ENCODE data around the gene NPAS2.

Gene NPAS2

DNA sequence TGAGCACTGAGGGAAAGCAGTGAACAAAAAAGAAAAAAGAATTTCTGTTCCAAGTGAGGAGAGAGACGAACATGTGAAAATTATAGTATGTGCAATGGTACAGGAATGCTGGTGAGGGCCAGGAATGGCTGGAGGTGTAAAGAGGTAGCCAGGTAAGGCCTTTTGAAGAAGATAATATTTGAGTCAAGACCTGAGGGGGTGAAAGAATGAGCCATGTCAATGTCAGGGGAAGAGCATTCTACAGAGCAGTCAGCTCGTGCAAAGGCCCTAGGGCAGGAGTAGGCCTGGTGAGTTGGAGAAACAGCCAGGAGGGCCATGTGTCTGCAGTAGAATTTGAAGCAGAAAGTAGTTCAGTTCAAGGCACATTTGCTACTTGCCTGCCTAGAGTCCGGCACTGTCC is 169.7 kb downstream of the NPAS2 start:
- DNase-seq (ENCODE audit: low read depth in 2 of 2): no peak

GRCh38 chr2:100990166-100990565 is 170.2 kb downstream of the NPAS2 start:
- no peak for DNase-seq (ENCODE audit: low read depth in 2 of 2)

DNA sequence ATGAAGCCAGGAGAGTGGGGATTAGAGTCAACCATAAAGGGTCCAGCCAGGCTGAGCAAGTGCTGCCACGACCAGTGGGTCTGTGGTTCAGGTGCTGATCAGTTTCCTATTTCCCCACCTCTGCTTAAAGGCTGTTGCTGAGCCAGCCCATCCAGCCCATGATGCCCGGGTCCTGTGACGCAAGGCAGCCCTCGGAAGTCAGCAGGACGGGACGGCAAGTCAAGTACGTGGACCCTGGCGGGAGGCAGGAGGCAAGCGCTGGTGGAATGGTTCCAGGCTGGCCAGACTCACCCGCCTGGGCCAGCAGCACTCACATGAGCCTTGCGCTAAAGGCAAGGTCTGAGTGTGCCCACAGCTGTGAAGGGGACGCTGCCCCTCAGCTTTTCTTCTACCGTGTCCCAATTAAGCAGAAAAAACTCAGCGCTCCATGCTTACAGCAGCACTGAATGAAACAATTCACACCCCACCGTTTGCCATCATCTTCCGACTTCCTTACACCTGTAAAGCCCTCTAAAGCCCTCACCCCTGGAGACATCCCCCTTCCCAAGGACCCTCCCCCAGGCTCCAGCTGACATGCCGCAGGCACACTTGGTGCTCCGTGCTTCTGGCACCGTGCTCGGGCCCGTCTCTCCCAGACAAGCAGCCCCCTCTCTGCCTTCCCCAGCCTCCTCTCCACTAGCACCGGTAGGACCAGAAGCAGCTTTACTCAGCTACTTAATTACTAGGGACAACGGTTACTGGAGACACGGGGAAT is 170.9 kb downstream of the NPAS2 start:
- no peak for DNase-seq (ENCODE audit: low read depth in 2 of 2)

GRCh38 chr2:100991404-100991773 is 171.4 kb downstream of the NPAS2 start:
- no peak for DNase-seq (ENCODE audit: low read depth in 2 of 2)

DNA sequence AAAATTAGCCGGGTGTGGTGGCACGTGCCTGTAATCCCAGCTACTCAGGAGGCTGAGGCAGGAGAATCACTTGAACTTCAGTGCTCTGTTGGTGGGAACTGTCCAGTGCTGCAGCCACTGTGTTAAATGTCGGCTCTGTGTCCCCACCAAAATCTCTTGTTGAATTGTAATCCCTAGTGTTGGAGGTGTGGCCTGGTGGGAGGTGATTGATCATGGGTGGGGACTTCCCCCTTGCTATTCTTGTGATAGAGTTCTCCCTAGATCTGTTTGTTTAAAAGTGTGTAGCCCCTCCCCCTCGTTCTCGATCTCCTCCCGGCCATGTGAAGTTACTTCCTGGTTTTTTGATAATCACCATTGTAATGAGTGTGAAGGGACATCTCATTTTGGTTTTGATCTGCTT is 172.3 kb downstream of the NPAS2 start:
- DNase-seq (ENCODE audit: low read depth in 2 of 2): no peak

DNA sequence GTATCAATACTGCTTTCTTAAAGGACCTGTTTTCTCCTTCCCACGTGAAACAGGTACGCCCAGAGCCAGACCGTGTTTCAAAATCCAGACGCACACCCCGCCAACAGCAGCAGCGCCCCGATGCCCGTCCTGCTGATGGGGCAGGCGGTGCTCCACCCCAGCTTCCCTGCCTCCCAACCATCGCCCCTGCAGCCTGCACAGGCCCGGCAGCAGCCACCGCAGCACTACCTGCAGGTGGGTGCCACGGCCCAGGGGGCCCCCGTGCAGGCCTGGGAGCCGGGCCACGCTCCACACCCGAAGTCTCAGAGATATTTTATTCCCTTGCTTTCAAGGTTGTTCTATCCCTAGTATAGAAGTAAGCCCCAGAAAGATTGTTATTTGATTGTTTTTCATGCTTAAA is 173.4 kb downstream of the NPAS2 start:
- DNase-seq (ENCODE audit: low read depth in 2 of 2): no peak

DNA sequence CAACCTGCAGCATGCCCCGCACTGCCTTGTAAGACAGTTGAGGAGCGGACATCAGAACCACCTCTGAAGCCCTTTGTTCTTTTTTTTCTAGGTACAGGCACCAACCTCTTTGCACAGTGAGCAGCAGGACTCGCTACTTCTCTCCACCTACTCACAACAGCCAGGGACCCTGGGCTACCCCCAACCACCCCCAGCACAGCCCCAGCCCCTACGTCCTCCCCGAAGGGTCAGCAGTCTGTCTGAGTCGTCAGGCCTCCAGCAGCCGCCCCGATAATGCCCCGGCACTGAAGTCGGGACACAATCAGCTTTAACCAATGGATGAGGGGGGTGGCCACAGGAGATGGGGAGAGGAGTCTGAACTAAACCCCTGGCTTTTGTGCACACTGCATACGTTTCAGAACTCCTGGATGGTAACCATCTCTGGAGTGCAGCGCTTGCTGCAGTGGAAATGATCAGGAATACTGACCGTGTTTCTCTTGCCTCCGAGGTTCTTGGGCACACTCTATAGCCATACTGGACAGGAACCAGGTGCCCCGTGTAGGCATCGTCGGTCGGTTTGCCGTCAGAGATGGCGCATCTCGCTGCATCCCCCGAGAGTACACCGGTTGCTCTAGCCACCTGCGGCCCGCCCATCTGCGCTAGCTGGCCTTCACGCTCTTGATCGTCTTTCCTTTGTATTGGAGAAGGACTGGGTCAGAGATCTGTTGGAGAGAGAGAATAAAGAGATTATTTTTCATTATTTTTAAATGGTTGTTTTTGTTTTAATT is 175.6 kb downstream of the NPAS2 start:
- no peak for DNase-seq (ENCODE audit: low read depth in 2 of 2)

GRCh38 chr2:100997509-100998234 is 177.7 kb downstream of the NPAS2 start:
- no peak for DNase-seq (ENCODE audit: low read depth in 2 of 2)

DNA sequence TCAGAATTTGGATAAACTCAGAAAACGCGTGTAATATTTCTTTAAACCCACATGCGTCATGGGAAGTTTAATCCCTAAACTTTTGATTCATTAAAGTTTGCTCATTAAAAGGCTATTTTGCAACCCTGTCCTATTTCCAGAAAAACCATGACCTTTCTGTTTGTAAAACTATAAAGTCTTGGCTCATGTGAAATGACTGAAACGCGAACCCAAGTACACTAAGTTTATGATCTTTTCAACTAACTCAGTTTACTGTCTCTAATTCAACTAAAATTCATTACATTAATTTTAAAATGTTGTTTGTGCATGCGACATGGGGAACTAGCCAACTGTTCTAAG is 178.3 kb downstream of the NPAS2 start:
- no peak for DNase-seq (ENCODE audit: low read depth in 2 of 2)

DNA sequence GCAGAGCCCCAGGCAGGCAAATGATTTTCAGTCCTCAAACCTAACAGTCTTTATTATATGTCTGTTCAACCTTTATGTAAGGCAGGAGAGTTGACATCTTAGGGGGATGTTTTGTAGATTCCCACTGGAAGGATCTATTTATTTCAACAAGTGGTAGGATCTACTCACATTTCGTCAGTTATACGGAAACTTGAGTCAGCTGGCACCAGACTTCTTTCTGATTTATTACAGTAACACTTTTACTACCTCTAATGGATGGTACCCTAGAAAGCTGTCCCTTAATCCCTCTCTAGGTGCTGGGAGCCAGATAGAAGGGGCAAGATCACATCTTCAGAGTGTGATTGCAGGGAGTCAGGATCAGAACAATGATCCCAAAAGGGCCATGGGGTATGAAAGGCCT is 180.1 kb downstream of the NPAS2 start:
- no peak for DNase-seq (ENCODE audit: low read depth in 2 of 2)

- DNase-seq (ENCODE audit: low read depth in 2 of 2): peak; percentile 90 to 96
Measured at GRCh38 chr2:101001691-101002561, 182.0 kb downstream of the NPAS2 start, which contains the start of gene RPL31. RPL31 (plus strand) TSS chr2:101002289; CDS start chr2:101002702, 413 bp downstream.

GRCh38 chr2:101002562-101003277 is 182.8 kb downstream of the NPAS2 start:
- DNase-seq (ENCODE audit: low read depth in 2 of 2): no peak

- no peak for DNase-seq (ENCODE audit: low read depth in 2 of 2)
Measured at GRCh38 chr2:101003278-101003775, 183.4 kb downstream of the NPAS2 start.

- DNase-seq (ENCODE audit: low read depth in 2 of 2): no peak
Measured at GRCh38 chr2:101004620-101005325, 184.8 kb downstream of the NPAS2 start.

- no peak for DNase-seq (ENCODE audit: low read depth in 2 of 2)
Measured at GRCh38 chr2:101006065-101006715, 186.3 kb downstream of the NPAS2 start.

DNA sequence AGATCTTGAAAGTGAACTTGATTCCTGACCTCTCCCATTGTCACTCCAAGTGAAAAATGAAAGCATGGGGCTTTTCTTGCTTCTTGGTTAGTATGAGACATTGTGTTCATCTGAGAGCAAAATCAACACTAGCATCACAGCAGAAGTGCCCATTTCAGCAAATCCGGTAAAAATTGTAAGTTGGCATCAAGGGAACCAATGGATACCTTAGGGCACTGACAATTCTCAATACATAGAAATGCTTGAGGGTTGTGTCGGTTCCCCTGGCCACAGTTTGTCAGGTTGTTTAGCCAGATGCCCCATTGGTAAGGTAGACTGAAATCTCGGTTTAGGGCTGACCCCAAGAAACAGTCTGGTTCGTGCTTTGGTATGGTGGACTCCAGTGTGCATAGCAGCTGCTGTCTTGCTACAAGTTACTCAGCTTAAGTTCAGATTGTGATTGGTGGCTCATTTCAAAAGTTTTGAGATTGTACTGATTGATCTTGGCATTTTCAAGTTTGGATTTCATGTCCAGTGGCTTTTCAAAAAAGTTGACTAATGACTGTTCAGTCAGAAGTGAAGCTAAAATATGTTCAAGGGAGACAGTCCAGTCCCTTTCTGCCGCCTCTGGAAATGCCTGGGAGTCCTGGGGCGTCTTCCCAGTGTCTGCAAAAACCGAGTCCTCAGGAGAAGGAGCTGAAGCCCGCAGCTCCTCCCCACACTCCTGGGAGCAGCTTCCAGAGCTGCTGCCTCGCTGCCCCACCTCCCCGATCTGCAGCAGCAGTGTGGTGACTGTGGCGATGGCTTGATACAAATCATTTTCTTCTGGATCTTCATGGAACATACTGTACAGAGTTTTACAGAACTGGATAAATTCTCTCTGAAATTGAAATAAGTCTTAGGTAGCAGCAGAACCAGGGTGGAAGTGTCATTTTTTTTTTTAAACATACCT is 187.7 kb downstream of the NPAS2 start:
- DNase-seq (ENCODE audit: low read depth in 2 of 2): no peak

DNA sequence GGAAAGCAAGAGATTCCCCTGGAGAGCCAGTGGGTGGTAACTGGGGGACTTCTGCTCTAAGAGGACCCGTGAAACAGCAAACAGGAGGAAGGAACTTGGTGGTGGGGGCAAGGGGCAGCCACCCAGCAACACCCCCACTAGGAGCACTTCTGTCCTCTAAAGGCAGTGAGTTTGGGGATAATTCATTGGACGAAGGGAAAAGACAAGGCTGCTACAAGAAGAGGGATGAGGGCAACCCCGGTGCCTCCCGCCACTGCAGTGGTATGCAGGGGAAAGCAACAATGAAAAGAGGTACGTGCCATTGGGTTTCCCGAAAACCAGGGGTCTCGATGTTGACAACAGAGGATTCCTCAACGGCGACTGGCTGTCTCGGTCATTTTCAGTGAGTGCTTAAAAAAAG is 191.2 kb downstream of the NPAS2 start:
- no peak for DNase-seq (ENCODE audit: low read depth in 2 of 2)

- DNase-seq (ENCODE audit: low read depth in 2 of 2): no peak
Measured at GRCh38 chr2:101012054-101012705, 192.2 kb downstream of the NPAS2 start.
